GM21723 (cell line): ENCODE data around the gene FKBP7.
"Not testable (repeated sequence)": the region's sequence is repeated elsewhere in the genome, so short reads cannot be mapped to it uniquely, and the experiment has no call there.

Experiments used
- ATAC-seq: cut with Tn5 transposase; IDR thresholded peaks from one replicate; pipeline ENCODE4 v1.9.1; 2021; ENCODE audit warnings: mild to moderate bottlenecking, moderate library complexity; ENCODE audit not compliant: unreplicated experiment

Gene FKBP7

DNA sequence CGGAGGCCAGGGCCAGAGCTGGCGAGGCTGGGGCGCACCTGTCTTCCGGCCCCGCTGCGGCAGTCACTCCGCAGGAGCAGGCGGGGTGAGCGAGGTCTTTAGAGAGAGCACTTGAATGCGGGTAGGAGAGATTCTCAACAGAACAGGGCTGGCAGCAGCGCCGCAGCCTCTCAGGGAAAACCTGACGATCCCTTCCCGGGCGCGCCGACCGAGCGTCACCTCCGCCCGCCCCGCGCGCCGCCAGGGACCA is 28.0 kb downstream of the FKBP7 start:
- ATAC-seq, result peak; percentile 49

DNA sequence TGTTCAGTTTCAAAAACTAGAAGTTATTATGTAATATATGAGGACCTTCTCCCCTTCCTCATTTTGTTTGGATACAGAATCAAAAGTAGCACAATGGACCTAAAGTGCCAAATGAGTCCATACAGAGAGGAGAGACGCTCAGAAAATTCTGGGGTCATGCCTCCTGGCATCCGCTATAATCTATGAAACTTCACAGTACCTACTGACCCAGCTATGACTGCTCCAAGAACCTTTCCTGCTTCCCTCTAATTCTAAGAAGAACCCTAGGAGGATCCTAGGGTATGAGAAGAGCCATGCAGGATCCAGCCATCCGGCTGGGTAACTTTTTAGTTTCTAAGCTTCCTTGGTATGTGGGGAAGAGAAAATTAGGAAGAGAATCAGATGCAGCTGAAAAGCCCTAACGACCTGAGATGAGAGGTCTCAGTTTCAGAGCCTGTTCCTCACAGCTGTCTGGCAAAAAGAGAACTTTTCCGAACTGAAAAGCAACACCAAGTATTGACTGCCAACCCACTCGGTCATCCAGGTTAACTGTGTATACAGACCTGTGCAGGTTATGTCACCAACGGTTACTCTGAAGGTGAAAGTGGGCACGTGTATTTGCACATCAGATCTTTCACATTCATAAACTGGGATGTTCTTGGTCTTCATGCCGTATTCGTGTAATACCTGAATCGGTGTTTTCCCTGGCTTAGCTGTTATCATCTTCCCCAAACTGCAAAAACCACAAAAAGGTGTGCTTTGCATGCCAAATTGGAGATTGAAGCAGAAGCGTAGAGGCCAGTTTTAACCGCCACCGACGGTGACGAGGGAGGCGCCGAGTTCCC is 28.5 kb downstream of the FKBP7 start:
- peak; percentile 9 for ATAC-seq

DNA sequence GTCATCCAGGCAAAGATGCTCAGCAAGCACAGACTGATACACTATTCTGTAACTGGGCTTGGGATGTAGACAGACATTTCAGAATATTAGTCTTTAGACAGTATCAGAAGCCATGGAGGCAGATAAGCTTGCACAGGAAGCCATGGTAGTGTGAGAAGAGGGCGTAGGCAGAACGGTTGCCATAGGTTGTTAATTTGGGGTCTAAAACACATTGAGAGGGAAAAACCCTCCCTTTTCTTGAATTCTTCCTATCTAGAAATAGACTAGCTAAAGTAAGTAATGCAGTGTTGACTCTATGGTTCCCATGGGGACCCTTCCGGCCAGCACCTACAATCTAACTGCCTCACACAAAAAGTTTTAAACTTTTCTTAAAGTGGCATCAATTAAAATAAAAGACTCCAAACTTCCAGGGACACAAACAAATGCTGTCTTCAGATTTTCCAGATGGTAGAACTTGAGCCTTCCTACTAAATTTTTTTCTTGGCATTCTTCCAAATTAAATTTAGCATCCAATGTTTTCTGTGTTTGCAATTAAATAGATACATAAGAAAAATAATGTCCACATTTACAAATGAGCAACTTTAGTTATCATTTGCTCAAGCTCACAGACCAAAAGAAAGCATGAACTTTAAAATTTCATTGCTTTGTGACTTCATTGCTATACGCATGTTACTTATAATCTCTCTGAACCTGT is 29.3 kb downstream of the FKBP7 start:
- no peak for ATAC-seq

DNA sequence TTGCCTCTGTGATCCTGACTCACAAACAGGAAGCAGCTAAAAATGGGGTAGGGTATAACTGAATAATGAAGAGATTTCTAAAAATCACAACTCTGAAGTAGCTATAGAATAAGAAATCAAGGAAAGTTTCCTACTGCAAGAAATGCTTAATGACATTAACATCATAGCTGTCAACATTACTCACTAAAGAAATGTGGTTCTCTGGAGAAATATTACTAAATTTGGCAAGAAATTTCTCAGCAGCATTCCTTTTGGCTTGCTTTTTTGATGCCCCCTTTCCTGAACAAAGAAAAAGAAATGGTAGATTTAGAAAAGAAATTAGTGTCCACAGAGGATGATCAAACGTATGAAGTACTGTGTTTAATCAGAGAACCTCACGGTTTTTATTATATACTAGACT is 37.0 kb downstream of the FKBP7 start:
- no peak for ATAC-seq

DNA sequence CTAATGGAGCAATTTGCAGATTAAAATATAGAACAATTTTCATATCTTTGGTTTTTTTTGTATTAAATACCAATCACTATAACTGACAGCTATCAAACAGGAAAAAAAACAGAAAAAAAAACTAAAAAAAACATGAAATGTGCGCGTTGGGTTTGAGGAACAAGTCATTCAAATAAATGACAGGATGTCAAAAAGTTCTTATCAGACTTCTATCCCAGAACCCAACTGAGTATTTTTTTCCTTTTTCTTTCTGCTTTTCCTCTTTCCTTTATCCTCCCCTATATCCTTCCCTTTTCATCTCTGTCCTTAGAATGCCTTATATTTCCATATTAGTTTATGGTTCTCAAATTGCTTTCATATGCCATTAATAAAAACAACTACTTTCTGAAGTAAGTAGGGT is 41.7 kb downstream of the FKBP7 start:
- no peak for ATAC-seq

DNA sequence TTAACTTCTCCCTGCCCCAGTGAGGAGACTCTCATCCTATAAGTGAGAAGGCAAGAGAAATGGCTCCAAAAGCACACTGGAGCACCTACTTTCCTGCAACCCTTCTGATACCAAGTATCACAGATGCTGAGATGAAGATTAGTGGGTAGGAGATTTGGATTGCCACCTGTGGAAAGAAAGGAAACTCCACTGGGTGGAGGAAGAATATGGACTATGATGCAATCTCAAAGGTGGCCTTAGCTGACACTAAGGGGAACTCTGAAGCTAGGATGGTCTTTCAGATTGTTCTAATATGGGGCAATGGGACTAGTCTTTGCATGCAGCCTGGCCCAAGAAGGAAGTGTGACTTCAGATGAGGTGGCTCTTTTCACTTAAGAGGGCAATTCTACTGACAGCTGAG is 49.1 kb downstream of the FKBP7 start:
- no peak for ATAC-seq

DNA sequence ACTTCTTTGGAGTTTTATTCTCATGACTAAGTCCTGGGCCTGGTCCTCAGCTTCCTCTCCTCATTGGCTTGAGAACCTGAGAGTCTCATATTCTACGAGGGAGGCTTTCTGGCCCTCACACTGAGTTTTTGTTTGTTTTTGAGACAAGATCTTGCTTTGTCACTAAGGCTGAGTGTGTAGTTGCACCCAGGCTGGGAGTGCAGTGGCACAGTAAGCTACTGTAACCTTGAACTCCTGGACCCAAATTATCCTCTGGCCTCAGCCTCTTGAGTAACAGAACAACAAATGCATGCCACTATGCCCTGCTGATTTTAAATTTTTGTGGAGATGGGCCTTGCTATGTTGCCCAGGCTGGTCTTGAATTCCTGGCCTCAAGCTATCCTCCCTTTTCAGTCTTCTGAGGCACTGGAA is 50.0 kb downstream of the FKBP7 start:
- no peak for ATAC-seq

DNA sequence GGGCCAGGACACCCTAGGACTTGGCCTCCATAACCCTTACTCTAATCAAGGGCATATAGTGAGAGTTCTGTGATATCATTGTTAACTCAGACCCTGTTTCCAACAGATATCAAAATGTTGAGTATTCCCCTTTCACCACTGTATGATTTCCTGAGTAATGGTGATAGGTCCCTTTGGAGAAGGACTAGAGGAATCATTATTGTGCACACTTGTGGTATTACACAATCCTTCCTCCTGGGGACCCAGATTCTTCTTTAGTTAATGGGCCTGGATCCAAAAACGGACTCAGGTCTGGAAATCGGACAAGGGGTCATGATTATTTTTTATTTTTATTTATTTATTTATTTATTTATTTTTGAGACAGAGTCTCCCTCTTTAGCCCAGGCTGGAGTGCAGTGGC is 50.9 kb downstream of the FKBP7 start:
- ATAC-seq, result no peak

DNA sequence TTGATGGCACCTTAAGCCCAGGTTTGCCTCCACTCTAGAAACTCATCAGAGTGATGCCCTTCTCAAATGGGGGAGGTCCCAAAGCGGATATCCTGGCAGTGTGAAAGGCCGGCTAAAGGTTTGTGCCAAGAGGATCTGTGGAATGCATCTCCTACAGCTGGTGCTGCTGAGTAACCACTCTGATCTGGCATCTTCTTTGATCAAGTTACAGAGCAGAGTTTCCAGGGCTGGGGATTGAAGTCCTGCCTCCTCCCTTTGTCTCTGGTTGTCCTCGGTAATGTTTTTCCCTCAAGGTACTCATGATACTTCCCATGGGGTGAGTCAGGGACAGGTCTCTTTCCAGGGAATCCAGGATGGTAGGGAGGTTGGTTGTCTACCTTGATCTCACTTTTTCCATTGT is 52.0 kb downstream of the FKBP7 start:
- no peak for ATAC-seq

DNA sequence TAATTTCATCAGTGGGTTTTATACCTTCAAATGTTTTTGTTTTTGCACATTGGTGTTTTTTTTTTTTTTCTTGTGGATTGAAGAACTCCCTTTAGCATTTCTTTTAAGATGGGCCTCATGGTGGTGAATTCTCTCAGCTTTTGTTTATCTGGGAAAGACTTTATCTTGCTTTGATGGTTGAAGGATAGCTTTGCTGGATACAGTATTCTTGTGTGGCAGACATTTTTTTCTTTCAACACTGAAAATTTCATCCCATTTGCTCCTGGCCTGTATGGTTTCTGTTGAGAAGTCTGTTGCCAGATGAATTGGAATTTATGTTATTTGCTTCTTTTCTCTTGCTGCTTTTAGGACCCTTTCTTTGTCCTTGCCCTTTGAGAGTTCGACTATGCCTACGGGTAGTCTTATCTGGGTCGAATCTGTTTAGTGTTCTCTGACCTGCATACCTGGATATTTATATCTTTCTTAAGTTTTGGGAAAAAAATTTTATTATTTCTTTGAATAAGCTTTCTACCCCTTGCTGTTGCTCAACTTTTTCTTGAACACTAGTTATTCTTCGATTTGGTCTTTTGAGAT is 53.1 kb downstream of the FKBP7 start:
- no peak for ATAC-seq

DNA sequence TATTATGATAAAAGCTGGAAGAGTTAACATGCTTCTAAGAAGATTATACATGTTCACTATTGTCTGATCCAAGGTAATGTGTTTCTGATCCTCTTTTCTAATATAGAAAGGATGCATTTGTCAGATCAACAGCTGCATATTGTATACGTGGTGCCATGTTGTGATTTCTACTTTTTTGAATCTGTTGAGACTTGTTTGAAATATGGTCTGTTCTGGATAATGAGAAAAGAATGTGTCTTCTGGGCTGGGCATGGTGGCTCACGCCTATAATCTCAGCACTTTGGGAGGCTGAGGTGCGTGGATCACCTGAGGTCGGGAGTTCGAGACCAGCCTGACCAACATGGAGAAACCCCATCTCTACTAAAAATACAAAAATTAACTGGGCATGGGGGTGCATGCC is 54.7 kb downstream of the FKBP7 start:
- not testable (repeated sequence) for ATAC-seq

DNA sequence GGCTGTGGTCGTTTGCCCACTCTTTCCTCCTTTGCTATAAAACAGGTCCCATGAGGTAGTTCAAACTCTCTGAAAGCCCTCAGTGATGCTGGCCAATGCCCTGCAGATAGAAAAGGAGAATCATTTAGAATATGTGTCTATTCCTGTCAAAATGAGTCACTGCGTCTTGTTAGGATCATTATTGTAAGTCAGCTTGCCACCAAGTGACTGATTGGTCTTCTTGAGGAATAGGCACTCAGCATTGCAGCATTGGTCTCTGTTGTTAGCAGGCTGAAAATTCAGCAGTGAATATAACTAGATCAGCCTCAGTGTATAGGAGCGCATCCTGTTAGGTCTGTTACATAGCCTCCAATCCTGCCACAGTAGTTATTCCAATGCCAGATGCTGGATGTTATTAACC is 56.3 kb downstream of the FKBP7 start:
- ATAC-seq, result no peak

DNA sequence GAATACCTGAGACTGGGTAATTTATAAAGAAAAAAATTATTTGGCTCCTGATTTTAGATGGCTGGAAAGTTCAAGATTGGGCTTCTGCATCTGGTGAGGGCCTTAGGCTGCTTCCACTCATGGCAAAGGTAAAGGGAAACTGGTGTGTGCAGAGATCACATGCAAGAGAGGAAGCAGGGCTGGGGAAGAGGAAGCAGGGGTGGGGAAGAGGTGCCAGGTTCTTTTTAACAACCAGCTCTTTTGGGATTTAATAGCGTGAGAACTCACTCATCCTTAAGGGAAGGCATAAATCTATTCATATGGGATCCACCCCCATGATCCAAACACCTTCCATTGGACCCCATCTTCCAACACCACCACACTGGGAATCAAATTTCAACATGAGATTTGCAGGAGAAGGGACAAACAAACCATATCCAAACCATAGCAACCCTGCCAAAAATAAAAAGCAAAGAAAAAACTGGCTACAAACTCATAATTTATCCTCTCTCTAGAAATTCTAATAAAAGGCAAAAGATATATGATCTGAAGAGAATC is 57.9 kb downstream of the FKBP7 start:
- no peak for ATAC-seq

DNA sequence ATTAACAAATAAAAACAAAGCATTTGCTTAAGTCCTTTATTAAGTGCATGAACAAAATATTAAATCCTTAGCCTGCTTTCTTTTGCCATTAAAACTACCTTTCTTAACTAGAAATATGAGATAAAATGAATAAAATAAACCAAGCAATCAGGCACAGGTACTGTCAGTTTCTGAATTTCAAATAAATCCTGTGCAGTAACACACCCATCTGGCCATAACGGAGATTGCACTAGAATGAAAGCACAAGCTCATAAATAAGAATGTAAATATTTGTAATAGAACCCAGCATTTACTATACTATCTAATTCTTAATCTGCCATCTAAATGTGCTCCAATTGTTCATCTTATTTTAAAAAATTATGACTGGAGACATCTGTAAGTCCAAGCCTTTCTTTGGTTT is 59.3 kb downstream of the FKBP7 start:
- ATAC-seq, result no peak

DNA sequence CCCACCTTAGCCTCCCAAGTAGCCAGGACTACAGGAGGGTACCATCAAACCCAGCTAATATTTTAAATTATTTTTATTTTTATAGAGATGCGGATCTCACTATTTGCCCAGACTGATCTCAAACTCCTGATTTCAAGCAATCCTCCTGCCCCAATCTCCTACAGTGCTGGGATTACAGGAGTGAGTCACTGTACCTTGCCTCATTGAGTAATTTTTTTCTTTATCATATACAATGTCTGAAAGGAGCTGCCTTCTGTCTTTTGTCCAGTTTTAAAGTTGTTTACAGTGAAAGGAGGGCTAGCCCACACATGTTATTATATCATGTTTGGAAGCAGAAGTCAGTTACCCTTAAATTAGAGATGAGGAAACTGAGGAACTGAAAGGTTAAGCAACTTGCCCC is 60.0 kb downstream of the FKBP7 start:
- ATAC-seq, result no peak

DNA sequence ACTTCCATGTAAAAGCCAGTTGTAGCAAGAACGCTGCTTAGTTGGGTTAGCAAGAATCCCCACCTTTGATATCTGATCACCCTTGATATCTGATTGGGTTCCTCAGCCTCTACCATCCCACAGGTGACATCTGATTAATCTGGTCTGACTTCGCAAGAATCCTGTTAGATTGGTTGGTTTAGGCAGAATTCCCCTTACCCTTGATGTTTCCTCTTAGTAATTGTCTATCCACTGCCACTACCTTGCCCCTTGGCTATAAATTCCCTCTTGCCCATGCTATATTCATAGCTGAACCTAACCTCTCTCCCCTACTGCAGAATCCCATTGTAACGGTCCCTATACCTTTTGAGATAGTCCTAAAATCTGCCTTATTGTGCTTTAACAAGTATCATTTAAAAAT is 60.5 kb downstream of the FKBP7 start:
- no peak for ATAC-seq

DNA sequence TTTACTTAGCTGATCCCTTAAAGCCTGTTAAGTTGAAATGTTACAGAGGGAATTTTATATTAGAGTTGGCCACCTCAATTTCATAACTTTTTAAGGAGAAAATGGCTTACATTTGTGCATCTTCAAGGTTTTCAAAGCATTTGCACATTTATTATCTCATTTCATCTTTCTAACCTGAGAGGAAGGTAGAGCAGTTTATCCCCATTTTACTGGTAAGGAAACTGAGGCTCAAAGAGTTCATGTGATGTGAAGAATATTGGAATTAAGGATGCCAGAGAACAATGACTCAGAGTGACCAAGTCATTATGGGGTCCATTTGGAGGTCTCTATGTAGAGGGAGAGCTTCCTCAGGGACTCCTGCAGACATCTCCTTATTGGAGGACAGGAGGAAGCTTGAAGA is 62.4 kb downstream of the FKBP7 start:
- ATAC-seq, result no peak

DNA sequence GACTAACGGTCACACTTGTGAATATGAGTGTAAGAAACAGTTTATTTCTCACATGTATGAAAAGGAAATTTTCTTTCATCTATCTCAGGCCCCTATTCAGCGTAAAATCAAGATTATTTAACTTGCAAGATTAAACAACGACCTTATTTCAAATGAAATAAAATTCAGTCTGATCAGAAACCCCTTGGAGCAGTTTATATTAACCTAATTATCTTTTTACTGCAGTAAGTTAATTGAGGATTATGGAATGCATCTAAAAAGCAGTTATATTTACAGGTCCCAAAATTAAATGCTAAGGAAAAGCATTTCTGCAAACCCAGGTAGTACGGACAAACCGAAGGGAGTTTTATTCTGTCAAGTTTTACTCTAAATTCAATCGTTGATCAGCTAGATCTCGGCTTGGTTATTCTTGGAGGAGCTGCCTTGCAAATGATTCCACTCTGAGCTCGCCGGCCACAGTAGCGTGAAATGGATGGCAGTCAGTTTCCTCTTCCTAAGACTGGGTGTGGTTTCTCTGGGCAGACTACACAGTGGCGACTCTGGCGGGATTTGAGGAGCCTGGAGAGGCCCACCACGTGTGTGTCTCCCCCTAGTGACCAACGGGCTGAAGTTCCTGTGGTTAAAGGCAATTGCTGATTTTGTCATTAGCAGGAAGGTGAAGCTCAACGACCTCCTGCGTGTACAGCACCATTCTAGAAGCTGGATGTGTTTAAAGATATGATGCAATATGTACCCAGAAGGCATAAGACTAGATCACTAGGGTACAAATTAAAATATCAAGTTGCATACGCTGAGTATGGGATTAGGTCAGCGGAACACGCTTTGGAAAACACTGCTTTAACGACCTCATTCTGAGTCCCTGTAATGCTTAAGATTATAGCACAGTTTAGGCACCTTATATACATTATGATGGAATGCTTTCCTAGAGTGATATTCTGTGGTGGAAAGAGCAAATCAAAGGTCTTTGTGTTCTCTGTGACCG is 63.8 kb downstream of the FKBP7 start:
- ATAC-seq, result peak; percentile 76
